Right lobe of liver (tissue), 4 donors: ENCODE results near the gene RCAN1.

ENCODE experiments used
- POLR2A ChIP-seq: fragments of 450-650 bp; IDR thresholded peaks from one replicate; pipeline ENCODE4 v1.6.1; 2017; ENCODE audit warnings: antibody characterized with exemption, mild to moderate bottlenecking
- TF ChIP-seq, protein P1 (sequence below), 4 donors: fragments of 200-600 bp in 3 of 4; fragments of 450-650 bp in 1 of 4; IDR thresholded peaks; one replicate each; pipeline versions ENCODE4 v1.5.1 to v1.8.0; 2016 to 2022; ENCODE audit warnings: antibody characterized with exemption in 4 of 4, mild to moderate bottlenecking in 2 of 4
- donor health status: DM: no; HTN: no; CAD: no.
- donor health status: DM: no; HTN: no; CAD: no.
- donor health status: DM: no; HTN: yes; CAD: no.

DNA sequence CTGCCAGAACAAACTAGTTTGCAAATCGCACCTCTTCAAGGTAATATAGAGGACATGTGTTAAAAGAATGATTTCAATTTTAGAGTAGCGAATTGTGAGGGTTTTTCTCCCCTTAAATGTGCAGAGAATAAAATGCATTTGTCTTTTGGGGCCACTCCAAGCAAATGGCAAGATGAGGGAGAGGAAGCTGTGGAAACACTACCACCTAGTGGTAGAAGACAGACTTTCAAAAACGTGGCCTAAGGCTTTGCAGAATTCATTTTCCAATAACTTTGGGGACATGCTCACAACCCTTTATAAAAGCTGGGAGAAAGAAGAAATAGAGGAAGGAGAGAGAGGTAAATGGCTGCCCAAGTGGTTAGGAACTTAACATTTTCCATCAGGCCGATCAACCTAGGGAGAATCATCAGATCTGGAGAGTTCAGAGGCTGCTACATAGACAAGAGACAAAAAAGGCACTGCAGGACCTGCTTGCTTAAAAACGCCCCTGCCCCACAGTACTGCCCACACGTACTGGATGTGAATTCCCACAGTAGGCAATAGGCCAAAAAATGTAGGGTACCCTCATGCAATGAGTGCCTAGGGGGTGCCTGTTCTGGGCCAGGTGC is 15.7 kb upstream of the RCAN1 start:
- TF ChIP-seq, protein P1, sequence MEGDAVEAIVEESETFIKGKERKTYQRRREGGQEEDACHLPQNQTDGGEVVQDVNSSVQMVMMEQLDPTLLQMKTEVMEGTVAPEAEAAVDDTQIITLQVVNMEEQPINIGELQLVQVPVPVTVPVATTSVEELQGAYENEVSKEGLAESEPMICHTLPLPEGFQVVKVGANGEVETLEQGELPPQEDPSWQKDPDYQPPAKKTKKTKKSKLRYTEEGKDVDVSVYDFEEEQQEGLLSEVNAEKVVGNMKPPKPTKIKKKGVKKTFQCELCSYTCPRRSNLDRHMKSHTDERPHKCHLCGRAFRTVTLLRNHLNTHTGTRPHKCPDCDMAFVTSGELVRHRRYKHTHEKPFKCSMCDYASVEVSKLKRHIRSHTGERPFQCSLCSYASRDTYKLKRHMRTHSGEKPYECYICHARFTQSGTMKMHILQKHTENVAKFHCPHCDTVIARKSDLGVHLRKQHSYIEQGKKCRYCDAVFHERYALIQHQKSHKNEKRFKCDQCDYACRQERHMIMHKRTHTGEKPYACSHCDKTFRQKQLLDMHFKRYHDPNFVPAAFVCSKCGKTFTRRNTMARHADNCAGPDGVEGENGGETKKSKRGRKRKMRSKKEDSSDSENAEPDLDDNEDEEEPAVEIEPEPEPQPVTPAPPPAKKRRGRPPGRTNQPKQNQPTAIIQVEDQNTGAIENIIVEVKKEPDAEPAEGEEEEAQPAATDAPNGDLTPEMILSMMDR (IDR thresholded peaks at IDR 0.05) = peak; percentile 78 to 91 (median 82)
- no peak for TF ChIP-seq POLR2A
